Heart left ventricle (tissue), 16 donors: ENCODE measurements around the gene TLE2. TPM values are rescaled to one million over a fixed set of nuclear protein-coding genes. Genes with fewer than 3 reads are reported as not detected.

Experiments
- ATAC-seq, 4 donors: fragments of 200-7000 bp; cut with Tn5 transposase; one replicate each; pipeline ENCODE4 v1.9.1; 2020 to 2022; ENCODE audit warnings: moderate library complexity in 4 of 4, mild to moderate bottlenecking in 3 of 4, moderate number of reproducible peaks in 1 of 4
- DNase-seq, 5 donors: peaks; one replicate each; pipeline ENCODE4 v3.0.0-alpha.2; 2020
- H3K27ac ChIP-seq, 12 donors: fragments of 200-600 bp; sonication (generic) in 4 of 12; one replicate each; pipeline versions ENCODE4 v1.5.0 to v1.8.0; 2016 to 2022; ENCODE audit warnings: mild to moderate bottlenecking in 2 of 12
- H3K27me3 ChIP-seq, 9 donors: fragments of 200-600 bp; sonication (generic) in 2 of 9; one replicate each; pipeline versions ENCODE4 v1.5.1 to v1.8.0; 2016 to 2022; ENCODE audit warnings: mild to moderate bottlenecking in 3 of 9
- H3K36me3 ChIP-seq, 9 donors: fragments of 200-600 bp; sonication (generic) in 2 of 9; one replicate each; pipeline versions ENCODE4 v1.5.0 to v1.8.0; 2018 to 2022; ENCODE audit warnings: mild to moderate bottlenecking in 2 of 9
- H3K4me1 ChIP-seq, 12 donors: fragments of 200-600 bp; sonication (generic) in 4 of 12; one replicate each; pipeline versions ENCODE4 v1.5.0 to v1.8.0; 2016 to 2022; ENCODE audit warnings: mild to moderate bottlenecking in 3 of 12
- H3K4me3 ChIP-seq, 12 donors: fragments of 200-600 bp; sonication (generic) in 4 of 12; one replicate each; pipeline versions ENCODE4 v1.5.0 to v1.8.0; 2017 to 2022; ENCODE audit warnings: mild to moderate bottlenecking in 9 of 12, moderate library complexity in 4 of 12
- H3K9me3 ChIP-seq, 12 donors: fragments of 200-600 bp; sonication (generic) in 4 of 12; one replicate each; pipeline versions ENCODE4 v1.5.0 to v1.8.0; 2016 to 2022; ENCODE audit warnings: mild to moderate bottlenecking in 1 of 12
- CTCF ChIP-seq, 12 donors: fragments of 200-600 bp; sonication (generic) in 4 of 12; IDR thresholded peaks; one replicate each; pipeline versions ENCODE4 v1.5.0 to v1.8.0; 2018 to 2022; ENCODE audit warnings: antibody characterized with exemption in 12 of 12, mild to moderate bottlenecking in 5 of 12
- POLR2A ChIP-seq, 2 donors: fragments of 450-650 bp; IDR thresholded peaks; one replicate each; pipeline ENCODE4 v1.6.1; 2017; ENCODE audit warnings: antibody characterized with exemption in 2 of 2, mild to moderate bottlenecking in 2 of 2, moderate library complexity in 2 of 2
- WGBS, 4 donors: extraction: QIAGEN DNeasy Blood & Tissue Kit in 2 of 4; methylation state at CpG; one replicate each; pipeline versions ENCODE4 v1.1.5 to v1.1.7; 2013 to 2018; 5-methylcytosine and 5-hydroxymethylcytosine counted together
- intact Hi-C, 10 donors: fragments of 100-400 bp; cut with DNase I; formaldehyde crosslinking; loops; one replicate each; pipeline versions ENCODE4 v1.11.1 to v1.14.2; 2022
- polyA plus RNA-seq, 2 donors: library from polyadenylated mRNA; stranded (reverse); fragments of 200-250 nt; gene quantifications; one replicate each; pipeline ENCODE4 v1.2.3, GENCODE V29; 2013
- total RNA-seq, 9 donors: library from RNA; depleted of rRNA in 2 of 9; stranded (reverse); fragments of >200 nt in 2 of 9; fragmentation: NEBNext Ultra II Directional in 3 of 9; extraction: Animal tissue kit (Norgen Biotek cat#: 25700) in 3 of 9; gene quantifications; one replicate each; pipeline versions ENCODE4 v1.1.0 to v1.2.4, GENCODE V29; 2016 to 2023
- donor health status: ischemic (EF 13 %, LVEDD 7.1; RV severe dilation, severe dysfunction).
- donor health status: healthy with polysubstance abuse.
- donor health status: DM: no; HTN: yes; CAD: no.
- donor health status: DM: no; HTN: no; CAD: no.
- donor health status: ischemic (EF 25% LVEDD 6.9; RV normal size, moderate dysfunction).
- donor health status: ischemic (EF 25% LVEDD 5.7; RV mildly dilated, moderate dysfunction).
- donor health status: healthy.
- donor health status: DM: yes; HTN: yes; CAD: no.
- donor health status: ischemic (EF 35%, LVEDD 5.7; RV mildly dilated, moderate dysfunction).
- donor health status: nonischemic (EF 11% LVEDD 7.7; RV severe dilation, severe dysfunction).
- donor health status: DM: yes; HTN: yes; CAD: no.
- donor health status: PGD.
- donor health status: ischemic (EF 29% LVEDD 5.4; RV normal size, mild dysfunction).
- donor health status: nonischemic (EF 23%, LVEDD 6.1; RV moderate dilation, normal function).

The TLE2 gene
- total and polyA plus RNA-seq, 11 donors = 34.6 to 75.1 (median 40.5) TPM

GRCh38 chr19:3025549-3025886 is 3.6 kb downstream of the TLE2 start:
- no peak overlapping the region for H3K27ac ChIP-seq
- intact Hi-C loops = loop anchor here in 3 of 10 donors (5.0 kb wide), 3 partner anchors 38 to 58 kb away; no protein-coding TSS in a partner anchor
- TF ChIP-seq POLR2A (IDR thresholded peaks at IDR 0.05) = no peak
- no peak for TF ChIP-seq CTCF (IDR thresholded peaks at IDR 0.05)
- H3K4me3 ChIP-seq = no peak overlapping the region
- peaks cover 0 to 5% (median 0%) of the 10 kb centered on the region in 9 donors for H3K36me3 ChIP-seq
- peaks cover 0 to 29% (median 0%) of the 10 kb centered on the region in 9 donors for H3K27me3 ChIP-seq
- ATAC-seq = no peak
- no peaks in the 10 kb centered on the region for H3K9me3 ChIP-seq
- no peak for DNase-seq
- 87 to 100% (median 92%) methylated on average over 4 to 9 of the region's 9 CpGs for WGBS, 4 donors
- peaks cover 0 to 17% (median 5%) of the 10 kb centered on the region in 12 donors for H3K4me1 ChIP-seq

GRCh38 chr19:3024870-3025548 is 4.1 kb downstream of the TLE2 start:
- ATAC-seq (peak in 2 of 4 donors; percentile 6 to 13), DNase-seq (no peak)
- Histone ChIP-seq H3K4me3 (no peak overlapping the region), H3K36me3 (peaks cover 0 to 5% (median 0%) of the 10 kb centered on the region in 9 donors), H3K9me3 (no peaks in the 10 kb centered on the region), H3K4me1 (peaks cover 0 to 17% (median 5%) of the 10 kb centered on the region in 12 donors), H3K27ac (no peak overlapping the region), H3K27me3 (peaks cover 0 to 25% (median 0%) of the 10 kb centered on the region in 9 donors)
- 67 to 84% (median 78%) methylated on average over 29 to 30 of the region's 30 CpGs for WGBS, 4 donors
- TF ChIP-seq CTCF (IDR thresholded peaks at IDR 0.05) = no peak
- no peak for TF ChIP-seq POLR2A (IDR thresholded peaks at IDR 0.05)
- intact Hi-C loops = loop anchor here in 4 of 10 donors (5.0 kb wide), 3 partner anchors 38 to 58 kb away; no protein-coding TSS in a partner anchor

- 78 to 92% (median 82%) methylated on average over 4 to 5 of the region's 5 CpGs for WGBS, 4 donors
- Histone ChIP-seq H3K27me3 (peaks cover 0 to 20% (median 0%) of the 10 kb centered on the region in 9 donors), H3K36me3 (peaks cover 0 to 10% (median 0%) of the 10 kb centered on the region in 9 donors), H3K4me1 (peaks cover 0 to 14% (median 2%) of the 10 kb centered on the region in 12 donors), H3K4me3 (no peak overlapping the region), H3K9me3 (no peaks in the 10 kb centered on the region), H3K27ac (no peak overlapping the region)
- DNase-seq = no peak
- ATAC-seq = no peak
- TF ChIP-seq POLR2A (IDR thresholded peaks at IDR 0.05) = no peak
- TF ChIP-seq CTCF (IDR thresholded peaks at IDR 0.05) = no peak
- intact Hi-C loops = loop anchor here in 1 of 10 donors (5.0 kb wide), 1 partner anchor 37 kb away; no protein-coding TSS in a partner anchor
Measured at GRCh38 chr19:3024509-3024869, 4.6 kb downstream of the TLE2 start.

GRCh38 chr19:3020321-3020960 is 8.6 kb downstream of the TLE2 start:
- no peak for DNase-seq
- ATAC-seq = no peak
- intact Hi-C loops = loop anchor here in 1 of 10 donors (5.0 kb wide), 1 partner anchor 33 kb away; no protein-coding TSS in a partner anchor
- Histone ChIP-seq H3K9me3 (no peaks in the 10 kb centered on the region), H3K27me3 (peaks cover 0 to 3% (median 0%) of the 10 kb centered on the region in 9 donors), H3K27ac (no peak overlapping the region), H3K4me3 (no peak overlapping the region), H3K4me1 (no peaks in the 10 kb centered on the region), H3K36me3 (peaks cover 0 to 18% (median 1%) of the 10 kb centered on the region in 9 donors)
- WGBS, 4 donors = 86 to 90% (median 88%) methylated on average over 18 of the region's 18 CpGs
- TF ChIP-seq POLR2A (IDR thresholded peaks at IDR 0.05) (no peak), CTCF (IDR thresholded peaks at IDR 0.05) (no peak)
